Liver (tissue), 9 donors: Measurements from ENCODE around the gene COL11A2. TPM values are rescaled to one million over a fixed set of nuclear protein-coding genes. Genes with fewer than 3 reads are reported as not detected.

Experiments
- DNase-seq: peaks from one replicate; pipeline ENCODE4 v3.0.0-alpha.2; 2017; ENCODE audit warnings: low spot score
- H3K27ac ChIP-seq, 2 donors: one replicate each; pipeline ENCODE4 v1.7.0; 2013; ENCODE audit warnings: inconsistent platforms in 2 of 2, low read length in 2 of 2, control low read depth in 1 of 2, low read depth in 1 of 2, mild to moderate bottlenecking in 1 of 2
- H3K27me3 ChIP-seq, 4 donors: one replicate each; pipeline versions ENCODE4 v1.6.1 to v1.7.0; 2013; ENCODE audit warnings: low read length in 3 of 4, inconsistent platforms in 1 of 4, mild to moderate bottlenecking in 1 of 4, moderate library complexity in 1 of 4; ENCODE audit not compliant: control insufficient read depth in 4 of 4, insufficient read depth in 4 of 4
- H3K36me3 ChIP-seq, 4 donors: one replicate each; pipeline versions ENCODE4 v1.6.1 to v1.7.0; 2013; ENCODE audit warnings: low read length in 3 of 4, mild to moderate bottlenecking in 3 of 4, low read depth in 1 of 4, moderate library complexity in 1 of 4; ENCODE audit not compliant: control insufficient read depth in 4 of 4, insufficient read depth in 3 of 4
- H3K4me1 ChIP-seq, 4 donors: one replicate each; pipeline versions ENCODE4 v1.6.1 to v1.7.0; 2013; ENCODE audit warnings: low read length in 3 of 4, mild to moderate bottlenecking in 3 of 4, moderate library complexity in 1 of 4; ENCODE audit not compliant: control insufficient read depth in 4 of 4, insufficient read depth in 4 of 4
- H3K4me3 ChIP-seq, 3 donors: one replicate each; pipeline versions ENCODE4 v1.6.1 to v1.7.0; 2013; ENCODE audit warnings: low read length in 3 of 3, control low read depth in 1 of 3, low read depth in 1 of 3, mild to moderate bottlenecking in 1 of 3
- H3K9ac ChIP-seq, 2 donors: one replicate each; pipeline ENCODE4 v1.7.0; 2013; ENCODE audit warnings: low read length in 2 of 2, mild to moderate bottlenecking in 2 of 2, moderate library complexity in 2 of 2, control low read depth in 1 of 2, low read depth in 1 of 2
- H3K9me3 ChIP-seq, 4 donors: one replicate each; pipeline versions ENCODE4 v1.6.1 to v1.7.0; 2013; ENCODE audit warnings: low read length in 3 of 4; ENCODE audit not compliant: control insufficient read depth in 4 of 4
- CTCF ChIP-seq: fragments of 150-350 bp; IDR thresholded peaks from 2 replicates; pipeline ENCODE4 v1.5.1; 2017; ENCODE audit warnings: improper control_type of control experiment, low read depth, low read length; ENCODE audit not compliant: missing input control
- FOXA1 ChIP-seq: IDR thresholded peaks from 2 replicates; pipeline ENCODE4 v1.6.1; 2016; ENCODE audit warnings: antibody characterized with exemption
- FOXA2 ChIP-seq: IDR thresholded peaks from 2 replicates; pipeline ENCODE4 v1.6.1; 2016; ENCODE audit warnings: antibody characterized with exemption
- GABPA ChIP-seq, 2 donors: IDR thresholded peaks in 1 of 2; conservative IDR thresholded peaks in 1 of 2; 2 replicates each; pipeline ENCODE4 v1.6.1; 2016; ENCODE audit warnings: antibody characterized with exemption in 2 of 2, mild to moderate bottlenecking in 1 of 2, moderate library complexity in 1 of 2
- HNF4A ChIP-seq, 2 donors: conservative IDR thresholded peaks; 2 replicates each; pipeline ENCODE4 v1.6.1; 2016; ENCODE audit warnings: antibody characterized with exemption in 2 of 2, mild to moderate bottlenecking in 2 of 2
- JUND ChIP-seq, 2 donors: IDR thresholded peaks; 2 replicates each; pipeline ENCODE4 v1.6.1; 2016; ENCODE audit warnings: antibody characterized with exemption in 2 of 2
- MAX ChIP-seq: IDR thresholded peaks from 2 replicates; pipeline ENCODE4 v1.6.1; 2016; ENCODE audit warnings: antibody characterized with exemption
- NR2F2 ChIP-seq: IDR thresholded peaks from 2 replicates; pipeline ENCODE4 v1.6.1; 2016; ENCODE audit warnings: antibody characterized with exemption
- RAD21 ChIP-seq, 2 donors: IDR thresholded peaks; 2 replicates each; pipeline ENCODE4 v1.6.1; 2016; ENCODE audit warnings: antibody characterized with exemption in 2 of 2, mild to moderate bottlenecking in 2 of 2
- REST ChIP-seq: IDR thresholded peaks from 2 replicates; pipeline ENCODE4 v1.6.1; 2016; ENCODE audit warnings: antibody characterized with exemption, mild to moderate bottlenecking
- WGBS: extraction: QIAGEN DNeasy Blood & Tissue Kit; methylation state at CpG from one replicate; pipeline ENCODE4 v1.1.7; 2013; 5-methylcytosine and 5-hydroxymethylcytosine counted together
- polyA plus RNA-seq, 2 donors: library from polyadenylated mRNA; stranded (reverse) in 1 of 2; unstranded in 1 of 2; fragments of 200-250 nt in 1 of 2; fragments of >200 nt in 1 of 2; fragmentation: Nextera tagmentation in 1 of 2; extraction: Ambion mirVana in 1 of 2; gene quantifications; one replicate each; pipeline versions ENCODE4 v1.2.1 to v1.2.3, GENCODE V29; 2013 to 2015
- total RNA-seq, 2 donors: library from RNA; depleted of rRNA; stranded (reverse); fragments of >200 nt; gene quantifications; one replicate each; pipeline ENCODE4 v1.2.3, GENCODE V29; 2014
- donor health status: healthy.
- donor health status: healthy.
- donor health status: healthy.
- donor health status: healthy.
- donor health status: healthy.

COL11A2 gene
- total and polyA plus RNA-seq, 4 donors = 0.15 to 0.59 (median 0.27) TPM

- no peak for TF ChIP-seq FOXA1
- TF ChIP-seq HNF4A (conservative IDR thresholded peaks at IDR 0.05) = no peak
- TF ChIP-seq NR2F2 = no peak
- no peak for TF ChIP-seq JUND (IDR thresholded peaks at IDR 0.05)
- H3K9me3 ChIP-seq = no peaks in the 10 kb centered on the region
- H3K36me3 ChIP-seq = no peaks in the 10 kb centered on the region
- no peak overlapping the region for H3K27ac ChIP-seq
- no peaks in the 10 kb centered on the region for H3K27me3 ChIP-seq
- no peak overlapping the region for H3K4me3 ChIP-seq
- no peak for DNase-seq
- no peak overlapping the region for H3K9ac ChIP-seq
- whole genome bisulfite sequencing = 80% methylated on average over 8 of the region's 8 CpGs
- H3K4me1 ChIP-seq = no peaks in the 10 kb centered on the region
These were observed 60.2 kb downstream of the COL11A2 start for GRCh38 chr6:33132081-33132524.

- Histone ChIP-seq H3K4me3 (no peak overlapping the region), H3K4me1 (no peaks in the 10 kb centered on the region), H3K36me3 (no peaks in the 10 kb centered on the region), H3K27me3 (no peaks in the 10 kb centered on the region), H3K27ac (no peak overlapping the region), H3K9me3 (peaks cover 0 to 2% (median 0%) of the 10 kb centered on the region in 4 donors), H3K9ac (no peak overlapping the region)
- no peak for TF ChIP-seq GABPA (IDR thresholded peaks at IDR 0.05 in 1 of 2, conservative IDR thresholded peaks at IDR 0.05 in 1 of 2)
- TF ChIP-seq REST = no peak
- no peak for TF ChIP-seq NR2F2
- no peak for TF ChIP-seq FOXA1
- TF ChIP-seq FOXA2 = no peak
- WGBS = 47% methylated on average over 3 of the region's 3 CpGs
- no peak for DNase-seq
These were observed 63.9 kb downstream of the COL11A2 start for GRCh38 chr6:33128318-33128717.

GRCh38 chr6:33126101-33126714 lies 66.1 kb downstream of the COL11A2 start:
- peak; percentile 60 to 70 for TF ChIP-seq RAD21 (IDR thresholded peaks at IDR 0.05)
- TF ChIP-seq CTCF = peak; percentile 61
- no peak for TF ChIP-seq MAX
- no peak overlapping the region for H3K4me3 ChIP-seq
- no peak overlapping the region for H3K9ac ChIP-seq
- WGBS = 51% methylated on average over 5 of the region's 5 CpGs
- no peaks in the 10 kb centered on the region for H3K36me3 ChIP-seq
- no peak overlapping the region for H3K27ac ChIP-seq
- peak; percentile 68 for DNase-seq
- no peaks in the 10 kb centered on the region for H3K4me1 ChIP-seq
- H3K27me3 ChIP-seq = no peaks in the 10 kb centered on the region
- peaks cover 0 to 2% (median 0%) of the 10 kb centered on the region in 4 donors for H3K9me3 ChIP-seq
